ENCODE data around the gene CTNNA2.

- TF ChIP-seq, protein P1, sequence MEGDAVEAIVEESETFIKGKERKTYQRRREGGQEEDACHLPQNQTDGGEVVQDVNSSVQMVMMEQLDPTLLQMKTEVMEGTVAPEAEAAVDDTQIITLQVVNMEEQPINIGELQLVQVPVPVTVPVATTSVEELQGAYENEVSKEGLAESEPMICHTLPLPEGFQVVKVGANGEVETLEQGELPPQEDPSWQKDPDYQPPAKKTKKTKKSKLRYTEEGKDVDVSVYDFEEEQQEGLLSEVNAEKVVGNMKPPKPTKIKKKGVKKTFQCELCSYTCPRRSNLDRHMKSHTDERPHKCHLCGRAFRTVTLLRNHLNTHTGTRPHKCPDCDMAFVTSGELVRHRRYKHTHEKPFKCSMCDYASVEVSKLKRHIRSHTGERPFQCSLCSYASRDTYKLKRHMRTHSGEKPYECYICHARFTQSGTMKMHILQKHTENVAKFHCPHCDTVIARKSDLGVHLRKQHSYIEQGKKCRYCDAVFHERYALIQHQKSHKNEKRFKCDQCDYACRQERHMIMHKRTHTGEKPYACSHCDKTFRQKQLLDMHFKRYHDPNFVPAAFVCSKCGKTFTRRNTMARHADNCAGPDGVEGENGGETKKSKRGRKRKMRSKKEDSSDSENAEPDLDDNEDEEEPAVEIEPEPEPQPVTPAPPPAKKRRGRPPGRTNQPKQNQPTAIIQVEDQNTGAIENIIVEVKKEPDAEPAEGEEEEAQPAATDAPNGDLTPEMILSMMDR (IDR thresholded peaks at IDR 0.05): no peak
- no peak for TF ChIP-seq ZFX (IDR thresholded peaks at IDR 0.05; ENCODE audit: borderline replicate concordance)
These were observed 1006.9 kb downstream of the CTNNA2 start for GRCh38 chr2:80519699-80520291.

All from 22Rv1 (cell line).